IMR-90 (cell line): ENCODE measurements around the gene CD44.

Experiments
- BHLHE40 ChIP-seq: fragments of 150-350 bp; IDR thresholded peaks from 2 replicates; pipeline ENCODE4 v1.6.1; 2016; ENCODE audit warnings: mild to moderate bottlenecking, low read depth, low read length
- CEBPB ChIP-seq: IDR thresholded peaks from 2 replicates; pipeline ENCODE4 v1.6.1; 2012; ENCODE audit warnings: low read depth, low read length, improper control_type of control experiment
- CHD1 ChIP-seq: IDR thresholded peaks from 2 replicates; pipeline ENCODE4 v1.6.1; 2012; ENCODE audit warnings: low read depth, low read length, improper control_type of control experiment
- MAFK ChIP-seq: IDR thresholded peaks from 2 replicates; pipeline ENCODE4 v1.6.1; 2012; ENCODE audit warnings: low read depth, low read length, improper control_type of control experiment
- POLR2A ChIP-seq: IDR thresholded peaks from 2 replicates; pipeline ENCODE4 v1.6.1; 2012; ENCODE audit warnings: mild to moderate bottlenecking, low read depth, low read length
- SMC3 ChIP-seq: fragments of 150-350 bp; IDR thresholded peaks from 2 replicates; pipeline ENCODE4 v1.6.1; 2016; ENCODE audit warnings: low read depth, mild to moderate bottlenecking, antibody characterized with exemption, low read length, moderate library complexity
- TF ChIP-seq, protein P1 (sequence below): conservative IDR thresholded peaks from 2 replicates; pipeline ENCODE4 v1.5.1; 2012; ENCODE audit warnings: mild to moderate bottlenecking, low read depth, low read length, improper control_type of control experiment

GRCh38 chr11:35118906-35119305 is 20.1 kb upstream of the CD44 start:
- TF ChIP-seq POLR2A (no peak), MAFK (no peak), CHD1 (no peak), BHLHE40 (no peak), CEBPB (no peak), SMC3 (no peak)
- TF ChIP-seq, protein P1, sequence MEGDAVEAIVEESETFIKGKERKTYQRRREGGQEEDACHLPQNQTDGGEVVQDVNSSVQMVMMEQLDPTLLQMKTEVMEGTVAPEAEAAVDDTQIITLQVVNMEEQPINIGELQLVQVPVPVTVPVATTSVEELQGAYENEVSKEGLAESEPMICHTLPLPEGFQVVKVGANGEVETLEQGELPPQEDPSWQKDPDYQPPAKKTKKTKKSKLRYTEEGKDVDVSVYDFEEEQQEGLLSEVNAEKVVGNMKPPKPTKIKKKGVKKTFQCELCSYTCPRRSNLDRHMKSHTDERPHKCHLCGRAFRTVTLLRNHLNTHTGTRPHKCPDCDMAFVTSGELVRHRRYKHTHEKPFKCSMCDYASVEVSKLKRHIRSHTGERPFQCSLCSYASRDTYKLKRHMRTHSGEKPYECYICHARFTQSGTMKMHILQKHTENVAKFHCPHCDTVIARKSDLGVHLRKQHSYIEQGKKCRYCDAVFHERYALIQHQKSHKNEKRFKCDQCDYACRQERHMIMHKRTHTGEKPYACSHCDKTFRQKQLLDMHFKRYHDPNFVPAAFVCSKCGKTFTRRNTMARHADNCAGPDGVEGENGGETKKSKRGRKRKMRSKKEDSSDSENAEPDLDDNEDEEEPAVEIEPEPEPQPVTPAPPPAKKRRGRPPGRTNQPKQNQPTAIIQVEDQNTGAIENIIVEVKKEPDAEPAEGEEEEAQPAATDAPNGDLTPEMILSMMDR: no peak
